ENCODE measurements around the gene CYTH4. TPM values are rescaled to one million over a fixed set of nuclear protein-coding genes. Genes with fewer than 3 reads are reported as not detected.

CYTH4 gene
- total and polyA plus RNA-seq, 2 of the 8 experiments (the other 6 are each of a cell fraction or from before 2014, with no cell fraction given), result 0.09 TPM; not detected in 1

- no peak overlapping the region for H3K23ac ChIP-seq (ENCODE audit: insufficient read length)
- H2BK5ac ChIP-seq (ENCODE audit: low read depth, low read length), result no peak overlapping the region
- peaks cover 0 to 6% (median 1%) of the 10 kb centered on the region in 4 experiments; a peak in 2 of 7 replicates for H3K4me1 ChIP-seq (replicated peaks in 1 of 4; ENCODE audit: control insufficient read depth in 3 of 4, insufficient read depth in 4 of 4, low read length in 3 of 4)
Measured at GRCh38 chr22:37235897-37236607, 46.3 kb upstream of the CYTH4 start.

More at GRCh38 chr22:37235897-37236607, 46.3 kb upstream of the CYTH4 start:
- no peak overlapping the region for H3K4me3 ChIP-seq (ENCODE audit: extremely low read depth in 1 of 4, insufficient read depth in 2 of 4, low read depth in 3 of 4, low read length in 4 of 4)
- CTCF ChIA-PET (ENCODE audit: partially characterized antibody), result no interaction called here
- H2BK12ac ChIP-seq (ENCODE audit: low read depth, low read length), result no peak overlapping the region
- no peak overlapping the region for H2AFZ ChIP-seq (ENCODE audit: low read length)
- H3K9me3 ChIP-seq (ENCODE audit: insufficient read depth in 2 of 2, low read depth in 1 of 2, low read length in 1 of 2), result no peaks in the 10 kb centered on the region
- no peaks in the 10 kb centered on the region for H3K79me2 ChIP-seq (ENCODE audit: control insufficient read depth in 1 of 2, insufficient read depth in 2 of 2, low read length in 2 of 2)
- no peaks in the 10 kb centered on the region for H3K79me1 ChIP-seq (ENCODE audit: low read depth, low read length)
- no peak overlapping the region for H3K56ac ChIP-seq (replicated peaks; ENCODE audit: insufficient read length, low read depth, low read length)
- H2AK5ac ChIP-seq (ENCODE audit: low read depth, low read length), result no peak overlapping the region
- FAIRE-seq, result no peak
- no peaks in the 10 kb centered on the region for H3K23me2 ChIP-seq (ENCODE audit: low read depth, low read length)
- no peak overlapping the region for H2BK15ac ChIP-seq (ENCODE audit: low read length)
- no peak overlapping the region for H4K91ac ChIP-seq (replicated peaks; ENCODE audit: insufficient read length, low read length)
- no peak overlapping the region for H3K4me2 ChIP-seq (ENCODE audit: insufficient read depth in 1 of 2, low read depth in 2 of 2, low read length in 2 of 2)
- H4K5ac ChIP-seq (ENCODE audit: insufficient read length, low read depth, low read length), result no peak overlapping the region
- POLR2A ChIA-PET (ENCODE audit: partially characterized antibody), result no interaction called here
- H3K18ac ChIP-seq (ENCODE audit: extremely low read depth, low read length), result no peak overlapping the region
- no peak overlapping the region for H3K14ac ChIP-seq (ENCODE audit: insufficient read length)
- H3K9ac ChIP-seq (replicated peaks in 1 of 4; ENCODE audit: extremely low read depth in 1 of 4, low read depth in 3 of 4, low read length in 3 of 4), result no peak overlapping the region
- DNase-seq (ENCODE audit: low read depth in 1 of 2, low spot score in 2 of 2), result no peak
- no peaks in the 10 kb centered on the region for H3K36me3 ChIP-seq (ENCODE audit: control insufficient read depth in 2 of 4, insufficient read depth in 4 of 4, low read length in 3 of 4)
- H3K27ac ChIP-seq (ENCODE audit: low read depth, low read length), result no peak overlapping the region
- no peak overlapping the region for H2BK20ac ChIP-seq (ENCODE audit: low read length)
- no peak for TF ChIP-seq ATF3 (IDR thresholded peaks at IDR 0.05; ENCODE audit: insufficient read depth, low read depth, low read length)
- TF ChIP-seq RNF2 (IDR thresholded peaks at IDR 0.05; ENCODE audit: borderline replicate concordance, low read depth, low read length, missing control alignments, poor library complexity, severe bottlenecking), result no peak
- TF ChIP-seq USF2 (IDR thresholded peaks at IDR 0.05; ENCODE audit: low read length), result no peak
- TF ChIP-seq PHF8 (conservative IDR thresholded peaks at IDR 0.05; ENCODE audit: low read depth, low read length), result no peak
- no peak for TF ChIP-seq SUZ12 (IDR thresholded peaks at IDR 0.05; ENCODE audit: low read length)
- TF ChIP-seq SIX5 (IDR thresholded peaks at IDR 0.05; ENCODE audit: low read depth, low read length), result no peak
- no peak for TF ChIP-seq EGR1 (IDR thresholded peaks at IDR 0.05; ENCODE audit: borderline replicate concordance, low read depth, low read length)
- no peak overlapping the region for H4K8ac ChIP-seq (ENCODE audit: extremely low read depth, insufficient read depth, low read length)
- no peaks in the 10 kb centered on the region for H4K20me1 ChIP-seq (replicated peaks in 1 of 2; ENCODE audit: control insufficient read depth in 1 of 2, insufficient read depth in 2 of 2, low read length in 2 of 2)
- no peak overlapping the region for H2BK120ac ChIP-seq (replicated peaks; ENCODE audit: low read depth, low read length)
- H3K4ac ChIP-seq (replicated peaks; ENCODE audit: insufficient read length, low read depth, low read length), result no peak overlapping the region
- no peaks in the 10 kb centered on the region for H3K27me3 ChIP-seq (replicated peaks in 1 of 4; ENCODE audit: control insufficient read depth in 3 of 4, extremely low read depth in 1 of 4, insufficient read depth in 3 of 4, low read length in 3 of 4)
- 98% methylated on average over 3 of the region's 3 CpGs; no CpG with 5 or more reads in 1 of the 2 experiments for WGBS, 2 experiments (ENCODE audit: extremely low coverage in 1 of 2, insufficient coverage in 1 of 2, insufficient read length in 1 of 2, insufficient replicate concordance in 2 of 2, low coverage in 1 of 2, low lambda C conversion rate in 2 of 2, missing lambda C conversion rate in 1 of 2)

Measured in H1 (cell line).